ENCODE results near the gene PRR22. TPM values are rescaled to one million over a fixed set of nuclear protein-coding genes. Genes with fewer than 3 reads are reported as not detected.
"Not testable (repeated sequence)": the region's sequence is repeated elsewhere in the genome, so short reads cannot be mapped to it uniquely, and the experiment has no call there.

PRR22 gene
- total RNA-seq, 1 donor from 2014 or later, result 0.62 TPM

- ATAC-seq (ENCODE audit: poor library complexity), result no peak
- no peak for DNase-seq
- intact Hi-C loops (cut with DNase I), result loop anchor here (10.0 kb wide), 1 partner anchor 249 kb away; no protein-coding TSS in a partner anchor
Observed at GRCh38 chr19:5775668-5776309, 8.8 kb downstream of the PRR22 start.

GRCh38 chr19:5774921-5775320 is 9.6 kb downstream of the PRR22 start:
- DNase-seq (no peak), ATAC-seq (ENCODE audit: poor library complexity) (no peak)
- intact Hi-C loops (cut with DNase I), result loop anchor here (10.0 kb wide), 1 partner anchor 250 kb away; no protein-coding TSS in a partner anchor

GRCh38 chr19:5773276-5773675 is 11.3 kb downstream of the PRR22 start:
- intact Hi-C loops (cut with DNase I), result loop anchor here (10.0 kb wide), 1 partner anchor 252 kb away; no protein-coding TSS in a partner anchor
- ATAC-seq (ENCODE audit: poor library complexity) (no peak), DNase-seq (no peak)

- ATAC-seq (ENCODE audit: poor library complexity) (no peak), DNase-seq (no peak)
- intact Hi-C loops (cut with DNase I), result loop anchor here (10.0 kb wide), 1 partner anchor 252 kb away; no protein-coding TSS in a partner anchor
Observed at GRCh38 chr19:5772416-5772815, 12.1 kb downstream of the PRR22 start.

- ATAC-seq (ENCODE audit: poor library complexity), result no peak
- intact Hi-C loops (cut with DNase I), result no loop called here
- DNase-seq, result no peak
Observed at GRCh38 chr19:5767949-5768348, 16.6 kb downstream of the PRR22 start.

GRCh38 chr19:5765220-5765619 is 19.3 kb downstream of the PRR22 start:
- intact Hi-C loops (cut with DNase I), result no loop called here
- DNase-seq (no peak), ATAC-seq (ENCODE audit: poor library complexity) (no peak)

- DNase-seq (no peak), ATAC-seq (ENCODE audit: poor library complexity) (no peak)
- intact Hi-C loops (cut with DNase I), result no loop called here
Observed at GRCh38 chr19:5762608-5763217, 21.8 kb downstream of the PRR22 start.

- ATAC-seq (ENCODE audit: poor library complexity) (no peak), DNase-seq (no peak)
- intact Hi-C loops (cut with DNase I), result no loop called here
Observed at GRCh38 chr19:5753743-5754142, 30.8 kb downstream of the PRR22 start.

GRCh38 chr19:5751709-5752108 is 32.8 kb downstream of the PRR22 start:
- intact Hi-C loops (cut with DNase I), result no loop called here
- DNase-seq (no peak), ATAC-seq (ENCODE audit: poor library complexity) (no peak)

GRCh38 chr19:5749505-5749904 is 35.0 kb downstream of the PRR22 start:
- intact Hi-C loops (cut with DNase I), result no loop called here
- ATAC-seq (ENCODE audit: poor library complexity) (no peak), DNase-seq (no peak)

- ATAC-seq (ENCODE audit: poor library complexity); intact Hi-C loops (cut with DNase I); DNase-seq: not testable (repeated sequence)
Observed at GRCh38 chr19:5748920-5749319, 35.6 kb downstream of the PRR22 start.

GRCh38 chr19:5744999-5745398 is 39.5 kb downstream of the PRR22 start:
- ATAC-seq (ENCODE audit: poor library complexity); intact Hi-C loops (cut with DNase I); DNase-seq: not testable (repeated sequence)

- no peak for ATAC-seq (ENCODE audit: poor library complexity)
Observed at GRCh38 chr19:5743630-5744029, 40.9 kb downstream of the PRR22 start.

GRCh38 chr19:5742051-5742450 is 42.5 kb downstream of the PRR22 start:
- no peak for DNase-seq
- intact Hi-C loops (cut with DNase I), result no loop called here
- no peak for ATAC-seq (ENCODE audit: poor library complexity)

More at GRCh38 chr19:5743630-5744029, 40.9 kb downstream of the PRR22 start:
- no peak for DNase-seq
- intact Hi-C loops (cut with DNase I), result no loop called here

GRCh38 chr19:5738423-5738822 is 46.1 kb downstream of the PRR22 start:
- DNase-seq, result no peak
- intact Hi-C loops (cut with DNase I), result no loop called here
- no peak for ATAC-seq (ENCODE audit: poor library complexity)

GRCh38 chr19:5733172-5733571 is 51.4 kb downstream of the PRR22 start:
- ATAC-seq (ENCODE audit: poor library complexity); intact Hi-C loops (cut with DNase I); DNase-seq: not testable (repeated sequence)

Measured in Right ventricle myocardium superior (tissue), 1 donor.